Femur (tissue), 1 donor: Measurements from ENCODE around the gene NXPE1.
"Not testable (repeated sequence)": the region's sequence is repeated elsewhere in the genome, so short reads cannot be mapped to it uniquely, and the experiment has no call there.

ENCODE experiments used
- DNase-seq: peaks from one replicate; pipeline ENCODE4 v3.0.0-alpha.2; 2017

The NXPE1 gene

DNA sequence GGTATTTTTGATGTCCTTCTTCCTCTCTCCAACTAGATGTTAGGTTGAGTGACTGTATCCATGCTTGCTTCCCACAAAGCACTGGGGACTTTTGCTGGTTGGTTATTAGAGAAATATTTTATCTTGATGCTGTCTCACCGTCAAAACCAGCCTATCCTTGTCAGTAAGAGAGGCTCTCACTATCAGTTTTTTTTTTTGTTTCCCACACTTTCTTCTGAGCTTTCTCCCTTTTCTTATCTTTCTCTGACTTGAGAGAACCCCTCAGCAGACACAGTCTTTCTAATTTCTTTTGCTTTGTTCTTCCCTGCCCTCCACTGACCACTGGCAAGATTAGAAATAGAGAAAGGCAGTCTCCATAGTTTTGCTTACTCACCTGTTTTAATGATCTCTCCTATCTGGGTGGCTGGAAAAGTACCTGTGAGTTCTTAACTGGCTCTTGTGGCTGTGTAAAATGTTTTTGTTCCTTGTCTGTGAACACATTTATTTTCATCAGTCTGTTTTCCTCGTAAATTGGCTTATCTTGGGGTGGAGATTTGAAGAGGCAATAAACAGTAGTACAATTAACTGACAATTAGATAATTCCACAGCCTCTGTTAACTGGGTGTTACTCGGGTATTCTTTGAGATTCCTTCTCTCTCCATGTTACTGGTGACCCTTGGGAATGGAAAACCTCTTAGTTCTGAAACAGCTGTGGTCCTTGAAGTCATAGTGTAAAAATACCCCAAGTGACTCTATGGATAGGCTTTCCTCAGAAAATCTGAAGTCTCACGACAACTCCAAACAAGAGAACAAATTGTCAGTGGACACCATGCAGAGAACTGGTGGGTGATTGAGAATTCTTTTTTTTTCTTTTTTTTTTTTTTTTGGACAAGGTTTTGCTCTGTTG, at the start of gene NXPE1:
NXPE1 (minus strand) TSS at position 457 of the 886 bp plus-strand sequence. CDS start 8,680 bp downstream, outside the sequence.
- DNase-seq, result no peak

DNA sequence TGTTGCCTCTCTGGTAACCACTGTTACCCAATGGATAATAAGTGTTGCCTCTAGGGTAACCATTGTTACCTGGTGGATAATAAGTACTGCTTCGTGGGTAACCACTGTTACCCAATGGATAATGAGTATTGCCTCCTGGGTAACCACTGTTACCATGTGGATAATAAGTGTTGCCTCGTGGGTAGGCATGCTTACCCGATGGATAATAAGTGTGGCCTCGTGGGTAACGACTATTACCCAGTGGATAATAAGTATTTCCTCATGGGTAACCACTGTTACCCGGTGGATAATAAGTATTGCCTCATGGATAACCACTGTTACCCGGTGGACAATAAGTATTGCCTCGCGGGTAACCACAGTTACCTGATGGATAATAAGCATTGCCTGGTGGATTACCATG, 49.7 kb upstream of the NXPE1 start:
- no peak for DNase-seq

DNA sequence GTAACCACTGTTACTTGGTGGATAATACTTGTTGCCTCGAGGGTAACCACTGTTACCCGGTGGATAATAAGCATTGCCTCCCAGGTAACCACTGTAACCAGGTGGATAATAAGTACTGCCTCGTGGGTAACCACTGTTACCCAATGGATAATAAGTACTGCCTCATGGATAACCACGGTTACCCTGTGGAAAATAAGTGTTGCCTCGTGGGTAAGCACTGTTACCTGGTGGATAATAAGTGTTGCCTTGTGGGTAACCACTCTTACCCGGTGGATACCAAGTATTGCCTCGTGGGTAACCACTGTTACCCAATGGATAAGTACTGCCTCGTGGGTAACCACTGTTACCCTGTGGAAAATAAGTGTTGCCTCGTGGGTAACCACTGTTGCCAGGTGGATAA, 48.9 kb upstream of the NXPE1 start:
- not testable (repeated sequence) for DNase-seq

DNA sequence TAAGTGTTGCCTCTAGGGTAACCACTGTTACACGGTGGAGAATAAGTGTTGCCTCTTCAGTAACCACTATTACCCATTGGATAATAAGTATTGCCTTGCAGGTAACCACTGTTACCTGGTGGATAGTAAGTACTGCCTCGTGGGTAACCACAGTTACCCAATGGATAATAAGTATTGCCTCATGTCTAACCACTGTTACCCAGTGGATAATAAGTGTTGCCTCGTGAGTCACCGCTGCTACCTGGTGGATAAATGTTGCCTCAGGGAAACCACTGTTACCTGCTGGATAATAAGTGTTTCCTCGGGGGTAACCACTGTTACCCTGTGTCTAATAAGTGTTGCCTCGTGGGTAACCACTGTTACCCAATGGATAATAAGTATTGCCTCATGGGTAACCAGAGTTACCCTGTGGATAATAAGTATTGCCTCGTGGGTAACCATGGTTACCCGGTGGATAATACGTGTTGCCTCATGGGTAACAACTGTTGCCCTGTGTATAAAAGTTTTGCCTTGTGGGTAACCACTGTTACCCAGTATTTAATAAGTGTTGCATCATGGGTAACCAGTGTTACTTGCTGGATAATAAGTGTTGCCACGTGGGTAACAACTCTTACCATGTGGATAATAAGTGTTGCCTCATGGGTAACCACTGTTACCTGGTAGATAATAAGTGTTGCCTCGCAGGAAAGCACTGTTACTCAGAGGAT, 48.2 kb upstream of the NXPE1 start:
- no peak for DNase-seq

DNA sequence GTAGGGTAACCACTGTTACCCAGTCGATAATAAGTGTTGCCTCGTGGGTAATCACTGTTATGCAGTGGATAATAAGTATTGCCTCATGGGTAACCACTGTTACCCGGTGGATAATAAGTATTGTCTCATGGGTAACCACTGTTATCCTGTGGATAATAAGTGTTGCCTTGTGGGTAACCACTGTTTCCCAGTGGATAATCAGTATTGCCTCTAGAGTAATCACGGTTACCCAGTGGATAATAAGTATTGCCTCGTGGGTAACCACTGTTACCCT, 47.1 kb upstream of the NXPE1 start:
- not testable (repeated sequence) for DNase-seq

DNA sequence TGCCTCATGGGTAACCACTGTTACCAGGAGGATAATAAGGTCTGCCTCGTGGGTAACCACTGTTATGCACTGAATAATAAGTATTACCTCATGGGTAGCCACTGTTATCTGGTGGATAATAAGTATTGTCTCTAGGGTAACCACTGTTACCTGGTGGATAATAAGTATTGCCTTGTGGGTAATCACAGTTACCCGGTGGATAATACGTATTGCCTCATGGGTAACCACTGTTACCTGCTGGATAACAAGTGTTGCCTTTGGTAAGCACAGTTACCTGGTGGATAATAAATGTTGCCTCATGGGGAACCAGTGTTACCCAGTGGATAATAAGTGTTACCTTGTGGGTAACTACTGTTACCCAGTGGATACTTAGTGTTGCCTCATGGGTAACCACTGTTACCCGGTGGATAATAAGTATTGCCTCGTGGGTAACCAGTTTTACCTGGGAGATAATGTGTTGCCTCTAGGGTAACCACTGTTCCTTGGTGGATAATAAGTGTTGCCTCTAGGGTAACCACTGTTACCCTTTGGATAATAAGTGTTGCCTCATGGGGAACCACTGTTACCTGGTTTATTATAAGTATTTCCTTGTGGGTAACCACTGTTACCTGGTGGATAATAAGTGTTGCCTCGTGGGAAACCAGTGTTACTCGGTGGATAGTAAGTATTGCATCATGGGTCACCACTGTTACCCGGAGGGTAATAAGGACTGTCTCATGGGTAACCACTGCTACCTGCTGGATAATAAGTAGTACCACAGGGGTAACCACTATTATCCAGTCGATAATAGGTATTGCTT, 46.5 kb upstream of the NXPE1 start:
- no peak for DNase-seq

DNA sequence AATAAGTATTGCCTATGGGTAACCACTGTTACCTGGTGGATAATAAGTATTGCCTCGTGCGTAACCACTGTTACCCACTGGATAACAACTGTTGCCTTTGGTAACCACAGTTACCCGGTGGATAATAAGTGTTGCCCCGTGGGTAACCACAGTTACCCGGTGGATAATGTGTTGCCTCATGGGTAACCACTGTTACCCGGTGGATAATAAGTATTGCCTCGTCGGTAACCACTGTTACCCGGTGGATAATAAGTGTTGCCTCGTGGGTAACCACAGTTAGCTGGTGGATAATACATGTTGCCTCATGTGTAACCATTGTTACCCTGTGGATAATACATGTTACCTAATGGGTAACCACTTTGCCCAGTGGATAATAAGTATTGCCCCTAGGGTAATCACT, 45.7 kb upstream of the NXPE1 start:
- DNase-seq, result no peak

DNA sequence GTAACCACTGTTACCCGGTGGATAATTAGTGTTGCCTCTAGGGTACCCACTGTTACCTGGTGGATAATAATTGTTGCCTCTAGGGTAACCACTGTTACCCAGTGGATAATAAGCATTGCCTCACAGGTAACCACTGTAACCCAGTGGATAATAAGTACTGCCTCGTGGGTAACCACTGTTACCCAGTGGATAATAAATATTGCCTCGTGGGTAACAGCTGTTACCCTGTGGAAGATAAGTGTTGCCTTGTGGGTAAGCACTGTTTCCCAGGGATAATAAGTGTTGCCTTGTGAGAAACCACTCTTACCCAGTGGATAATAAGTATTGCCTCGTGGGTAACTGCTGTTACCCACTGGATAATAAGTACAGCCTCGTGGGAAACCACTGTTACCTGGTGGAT, 45.2 kb upstream of the NXPE1 start:
- DNase-seq, result no peak

DNA sequence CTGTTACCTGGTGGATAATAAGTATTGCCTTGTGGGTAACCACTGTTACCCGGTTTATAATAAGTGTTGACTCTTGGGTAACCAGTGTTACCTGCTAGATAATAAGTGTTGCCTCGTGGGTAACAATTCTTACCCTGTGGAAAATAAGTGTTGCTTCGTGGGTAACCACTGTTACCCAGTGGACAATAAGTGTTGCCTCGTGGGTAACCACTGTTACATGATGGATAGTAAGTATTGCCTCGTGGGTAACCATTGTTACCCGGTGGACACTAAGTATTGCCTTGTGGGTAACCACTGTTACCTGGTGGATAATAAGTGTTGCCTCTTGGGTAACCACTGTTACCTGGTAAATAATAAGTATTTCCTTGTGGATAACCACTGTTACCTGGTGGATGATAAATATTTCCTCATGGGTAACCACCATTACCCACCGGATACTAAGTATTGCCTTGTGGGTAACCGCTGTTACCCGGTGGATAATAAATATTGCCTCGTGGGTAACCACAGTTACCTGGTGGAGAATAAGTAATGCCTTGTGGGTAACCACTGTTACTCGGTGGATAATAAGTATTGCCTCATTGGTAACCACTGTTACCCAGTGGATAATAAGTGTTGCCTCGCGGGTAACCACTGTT, 44.6 kb upstream of the NXPE1 start:
- no peak for DNase-seq

DNA sequence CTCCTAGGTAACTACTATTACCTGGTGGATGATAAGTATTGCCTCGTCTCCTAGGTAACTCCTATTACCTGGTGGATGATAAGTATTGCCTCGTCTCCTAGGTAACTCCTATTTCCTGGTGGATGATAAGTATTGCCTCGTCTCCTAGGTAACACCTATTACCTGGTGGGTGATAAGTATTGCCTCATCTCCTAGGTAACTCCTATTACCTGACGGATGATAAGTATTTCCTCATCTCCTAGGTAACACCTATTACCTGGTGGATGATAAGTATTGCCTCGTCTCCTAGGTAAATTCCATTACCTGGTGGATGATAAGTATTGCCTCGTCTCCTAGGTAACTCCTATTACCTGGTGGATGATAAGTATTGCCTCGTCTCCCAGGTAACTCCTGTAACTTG, 43.5 kb upstream of the NXPE1 start:
- not testable (repeated sequence) for DNase-seq

DNA sequence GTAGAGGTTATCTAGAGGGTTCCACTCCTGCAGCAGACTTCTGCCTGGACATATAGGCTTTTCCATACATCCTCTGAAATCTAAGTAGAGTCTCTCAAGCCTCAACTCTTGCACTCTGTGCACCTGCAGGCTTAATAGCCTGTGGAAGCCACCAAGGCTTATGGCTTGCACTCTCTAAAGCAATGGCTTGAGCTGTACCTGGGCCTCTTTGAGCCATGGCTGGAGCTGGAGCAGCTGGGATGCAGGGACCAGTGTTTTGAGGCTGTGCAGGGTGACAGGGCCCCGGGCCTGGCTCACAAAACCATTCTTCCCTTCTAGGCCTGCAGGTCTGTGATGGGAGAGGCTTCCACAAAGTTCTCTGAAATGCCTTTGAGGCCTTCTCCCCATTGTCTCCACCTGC, 38.8 kb upstream of the NXPE1 start:
- DNase-seq, result no peak

DNA sequence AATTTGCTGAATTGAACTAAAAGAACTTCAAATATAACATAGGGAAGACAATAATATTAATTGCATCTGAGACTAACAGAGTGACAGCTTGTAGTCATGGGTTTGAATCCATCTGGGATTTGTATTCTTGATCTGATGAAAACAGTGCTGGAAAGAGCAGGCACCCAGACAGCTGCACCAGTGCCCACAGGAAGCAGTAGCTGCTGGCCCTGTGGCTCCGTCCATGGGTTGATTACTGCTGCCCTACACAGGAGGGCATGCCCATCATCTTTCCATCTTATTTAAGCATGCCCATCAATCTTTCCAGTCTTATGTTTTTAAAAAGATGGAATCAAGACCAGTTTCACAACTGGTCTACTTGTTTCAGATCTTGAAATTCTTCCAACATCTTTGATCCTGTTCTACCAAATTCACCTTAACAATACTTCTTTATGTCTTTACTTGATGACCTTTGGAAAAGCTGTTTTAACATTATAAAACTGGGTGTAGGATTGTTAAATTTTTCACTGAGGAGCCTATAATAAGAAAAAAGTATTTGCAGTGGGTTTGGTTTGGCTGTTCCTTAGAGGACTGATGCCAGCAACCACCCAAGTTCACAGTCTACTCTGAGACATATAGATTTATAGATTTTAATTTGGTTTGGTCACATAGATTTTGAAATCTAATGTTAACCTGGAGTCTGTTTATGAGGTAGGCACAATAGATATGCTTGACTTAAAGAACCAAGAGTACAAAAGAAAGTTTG, 36.7 kb upstream of the NXPE1 start:
- no peak for DNase-seq

DNA sequence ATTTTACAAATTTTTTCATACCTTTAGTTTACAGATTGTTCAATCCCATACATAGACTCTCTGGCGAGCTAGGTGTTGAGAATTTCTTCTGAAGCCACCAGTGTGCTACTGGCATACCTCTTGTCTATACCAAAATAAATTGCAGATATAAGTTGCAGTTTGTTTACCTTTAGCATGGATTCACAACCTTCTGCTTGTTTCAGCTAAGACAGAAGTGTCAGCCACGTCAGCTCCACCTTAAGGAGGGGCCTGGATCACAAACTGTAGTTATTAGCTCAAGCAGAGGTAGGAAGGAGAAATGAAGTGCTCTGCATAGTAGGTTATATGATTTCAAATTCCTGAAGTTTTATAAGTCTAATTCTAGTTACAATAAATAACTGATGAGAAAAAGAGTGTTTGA, 35.9 kb upstream of the NXPE1 start, which contains the start of gene NXPE4:
NXPE4 (minus strand) TSS at position 216 of the 400 bp plus-strand sequence. CDS start 1,027 bp downstream, outside the sequence.
- no peak for DNase-seq

DNA sequence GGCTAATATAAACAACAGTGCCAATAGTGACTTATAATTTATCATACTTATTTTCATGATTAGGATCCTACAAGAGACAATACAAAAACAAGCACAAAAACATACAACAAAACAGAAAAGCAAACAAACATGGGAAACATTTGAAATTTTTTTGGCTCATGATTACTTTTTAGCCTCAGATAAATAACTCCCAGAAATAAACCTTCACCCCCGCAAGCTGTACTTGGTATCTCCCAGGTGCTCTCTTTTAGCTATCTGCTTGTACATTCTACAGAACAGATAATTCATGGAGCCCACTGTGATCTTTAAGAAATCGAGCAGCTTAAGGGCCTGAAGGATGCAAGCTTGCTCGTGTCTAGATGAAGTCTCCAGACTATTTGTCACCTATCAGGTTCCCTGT, 35.0 kb upstream of the NXPE1 start:
- no peak for DNase-seq

DNA sequence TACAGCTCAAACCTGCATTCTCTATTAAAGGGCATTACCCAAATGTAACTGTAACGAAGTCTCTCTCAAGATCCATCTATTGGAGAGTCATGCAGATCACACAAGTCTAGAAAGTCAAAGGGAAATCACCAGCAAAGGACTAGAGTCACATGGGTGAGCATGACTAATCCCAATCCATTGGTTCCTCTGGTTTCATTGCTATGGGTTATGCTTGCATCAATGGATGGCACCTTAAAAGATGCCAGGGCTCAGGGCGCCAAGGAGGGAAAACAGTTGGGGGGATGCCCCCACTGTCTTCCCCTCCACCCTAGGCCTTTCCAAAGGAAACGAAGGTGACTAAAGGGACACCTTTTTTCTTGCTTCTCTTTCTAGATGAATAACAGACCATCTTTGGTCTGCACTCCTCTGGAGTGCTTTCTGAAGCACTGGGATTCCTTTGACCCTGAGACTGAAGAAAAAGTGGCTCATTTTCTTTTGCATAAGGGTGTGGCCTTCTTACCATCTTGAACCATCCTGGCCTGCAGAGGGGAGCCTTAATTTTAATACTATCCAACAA, 27.8 kb upstream of the NXPE1 start:
- no peak for DNase-seq

DNA sequence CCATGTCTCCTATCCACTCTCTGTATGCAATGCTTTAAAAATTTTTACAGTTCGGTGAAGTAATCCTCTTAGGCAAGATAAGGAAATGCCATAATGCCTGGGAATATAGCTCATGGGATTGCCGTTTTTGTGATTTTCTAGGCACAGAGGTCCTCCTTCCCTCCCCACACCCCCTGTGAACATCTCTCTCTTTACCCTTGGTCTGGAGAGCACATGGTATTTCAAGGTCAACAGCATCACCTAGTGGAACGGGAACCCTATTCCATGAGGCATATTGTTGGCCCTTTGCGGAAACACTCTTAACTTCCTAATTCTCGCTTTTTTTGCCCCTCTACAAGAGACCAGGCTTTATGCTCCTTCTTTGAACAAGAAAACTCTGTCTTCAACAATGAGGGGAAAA, 27.1 kb upstream of the NXPE1 start:
- no peak for DNase-seq

DNA sequence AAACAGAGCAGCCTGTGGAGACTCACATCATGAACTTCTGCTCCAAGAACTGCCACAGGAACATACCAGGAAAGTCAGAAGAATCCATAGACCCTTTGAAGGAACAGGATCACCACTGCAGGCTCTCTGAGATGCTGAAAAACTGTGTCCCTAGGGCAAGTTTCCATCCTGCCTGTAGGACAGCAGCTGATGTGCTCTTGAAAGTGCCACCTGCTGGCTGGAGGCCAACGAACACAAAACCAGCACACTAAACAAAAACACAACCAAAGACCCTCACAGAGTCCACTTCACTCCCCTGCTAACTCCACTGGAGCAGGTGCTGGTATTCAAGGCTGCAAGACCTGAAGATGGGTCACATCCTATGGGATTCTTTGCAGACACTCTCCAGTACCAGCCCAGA, 12.0 kb upstream of the NXPE1 start:
- DNase-seq, result no peak

DNA sequence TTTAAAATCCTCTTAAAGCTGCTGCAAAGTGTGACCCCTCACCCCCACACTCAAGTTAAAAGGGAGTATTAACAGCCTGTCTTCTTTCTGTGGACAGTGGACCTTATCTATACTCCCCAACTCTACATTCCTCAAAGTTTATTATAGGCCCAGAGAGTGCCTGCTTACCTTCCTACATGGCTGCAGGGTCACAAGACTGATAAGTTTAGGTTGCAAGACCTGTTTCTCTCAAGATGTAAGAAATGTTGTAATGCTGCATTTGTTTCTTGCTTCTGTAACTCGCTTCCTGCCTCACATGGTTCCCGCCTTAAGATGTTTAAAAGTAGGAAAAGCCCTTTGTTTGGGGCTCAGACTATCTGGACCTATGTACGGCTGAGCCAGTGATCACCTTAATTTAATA, 10.1 kb upstream of the NXPE1 start:
- DNase-seq, result no peak

DNA sequence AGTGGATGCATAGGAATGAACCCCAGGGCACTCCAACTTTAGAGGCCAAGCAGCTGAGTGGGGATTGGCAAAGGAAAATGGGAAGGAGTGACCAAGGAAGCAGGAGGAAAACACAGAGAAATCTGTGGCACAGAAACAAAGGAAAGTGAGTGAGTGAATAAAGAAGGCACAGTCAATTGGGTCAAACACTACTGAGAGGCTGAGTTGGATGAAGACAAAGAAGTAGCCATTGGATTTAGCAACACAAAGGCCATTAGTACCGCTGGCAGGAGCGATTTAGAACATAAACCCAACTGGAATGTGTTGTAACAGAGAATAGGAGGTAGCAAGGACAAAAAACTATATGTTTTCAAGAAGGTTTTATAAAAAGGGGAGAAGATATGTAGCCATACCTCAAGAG, 6.6 kb upstream of the NXPE1 start:
- no peak for DNase-seq

DNA sequence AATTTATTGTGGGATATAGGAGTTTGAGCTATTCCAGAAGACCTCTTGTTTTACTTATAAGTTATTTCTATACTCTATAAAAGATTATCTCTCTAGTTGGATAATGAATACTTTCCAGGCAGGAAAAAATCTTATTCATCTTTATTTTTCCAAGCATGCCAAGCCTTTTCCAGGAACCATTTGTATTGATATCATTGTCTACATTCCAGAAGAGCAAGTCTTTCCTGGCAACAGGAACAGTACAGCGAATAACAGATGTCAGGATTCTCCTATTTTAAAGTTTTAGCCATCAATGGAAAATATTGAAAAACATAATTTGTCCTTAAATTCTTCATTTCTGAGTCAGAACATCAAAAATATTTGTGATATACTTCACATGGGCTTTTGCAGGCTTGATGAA, 5.2 kb upstream of the NXPE1 start:
- no peak for DNase-seq

DNA sequence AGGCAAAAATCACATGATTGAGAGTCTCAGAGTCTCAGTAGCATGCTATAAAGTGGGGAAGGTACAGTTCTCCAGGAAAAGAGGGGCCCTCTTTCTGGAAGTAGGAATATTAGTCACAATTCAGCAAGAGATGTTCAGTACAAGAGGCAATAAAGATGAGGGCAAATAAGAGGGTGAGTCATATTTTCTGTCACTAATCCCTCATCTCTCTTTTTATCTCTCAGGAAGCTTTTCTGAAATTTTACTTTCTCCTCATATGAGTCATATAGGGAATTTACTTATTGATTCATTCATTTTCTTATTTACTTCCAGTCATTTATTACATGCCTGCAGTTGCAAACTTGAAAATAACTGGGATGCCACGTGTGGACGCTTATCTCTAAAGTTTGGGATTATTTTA, 3.4 kb upstream of the NXPE1 start:
- no peak for DNase-seq
